ENCODE data around the gene RXYLT1.

GRCh38 chr12:63811755-63812154, 32.0 kb downstream of the RXYLT1 start:
- no peak for TF ChIP-seq CTCF (conservative IDR thresholded peaks at IDR 0.05; ENCODE audit: low read depth, low read length)
- TF ChIP-seq EZH2 (IDR thresholded peaks at IDR 0.05; ENCODE audit: borderline replicate concordance, low read depth, low read length, poor library complexity, severe bottlenecking), result no peak
